ENCODE data around the gene DST.

DST gene

DNA sequence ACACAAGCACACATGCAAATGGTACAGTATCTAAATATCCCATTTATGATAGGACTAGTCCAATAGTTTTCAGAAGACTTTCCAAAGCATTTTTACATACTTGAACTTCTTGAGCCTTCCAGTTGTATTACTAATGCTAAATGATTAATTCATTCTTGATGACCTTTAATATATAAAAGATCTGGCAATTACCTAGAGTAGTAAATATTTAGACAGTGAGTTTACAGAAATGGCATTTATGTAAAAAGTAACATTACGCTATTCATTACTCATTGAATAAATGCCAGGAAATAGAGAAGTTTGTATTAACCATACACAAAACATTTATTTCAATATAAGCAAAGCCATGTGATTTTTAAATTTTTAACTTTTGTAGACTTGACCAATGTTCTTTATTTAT is 158.8 kb downstream of the DST start:
- DNase-seq (ENCODE audit: low read depth) = no peak
- TF ChIP-seq, protein P1, sequence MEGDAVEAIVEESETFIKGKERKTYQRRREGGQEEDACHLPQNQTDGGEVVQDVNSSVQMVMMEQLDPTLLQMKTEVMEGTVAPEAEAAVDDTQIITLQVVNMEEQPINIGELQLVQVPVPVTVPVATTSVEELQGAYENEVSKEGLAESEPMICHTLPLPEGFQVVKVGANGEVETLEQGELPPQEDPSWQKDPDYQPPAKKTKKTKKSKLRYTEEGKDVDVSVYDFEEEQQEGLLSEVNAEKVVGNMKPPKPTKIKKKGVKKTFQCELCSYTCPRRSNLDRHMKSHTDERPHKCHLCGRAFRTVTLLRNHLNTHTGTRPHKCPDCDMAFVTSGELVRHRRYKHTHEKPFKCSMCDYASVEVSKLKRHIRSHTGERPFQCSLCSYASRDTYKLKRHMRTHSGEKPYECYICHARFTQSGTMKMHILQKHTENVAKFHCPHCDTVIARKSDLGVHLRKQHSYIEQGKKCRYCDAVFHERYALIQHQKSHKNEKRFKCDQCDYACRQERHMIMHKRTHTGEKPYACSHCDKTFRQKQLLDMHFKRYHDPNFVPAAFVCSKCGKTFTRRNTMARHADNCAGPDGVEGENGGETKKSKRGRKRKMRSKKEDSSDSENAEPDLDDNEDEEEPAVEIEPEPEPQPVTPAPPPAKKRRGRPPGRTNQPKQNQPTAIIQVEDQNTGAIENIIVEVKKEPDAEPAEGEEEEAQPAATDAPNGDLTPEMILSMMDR (IDR thresholded peaks at IDR 0.05; ENCODE audit: insufficient read depth, low read depth, low read length, missing control alignments) = no peak
- no peak overlapping the region for H3K4me3 ChIP-seq (ENCODE audit: low read depth, low read length)

DNA sequence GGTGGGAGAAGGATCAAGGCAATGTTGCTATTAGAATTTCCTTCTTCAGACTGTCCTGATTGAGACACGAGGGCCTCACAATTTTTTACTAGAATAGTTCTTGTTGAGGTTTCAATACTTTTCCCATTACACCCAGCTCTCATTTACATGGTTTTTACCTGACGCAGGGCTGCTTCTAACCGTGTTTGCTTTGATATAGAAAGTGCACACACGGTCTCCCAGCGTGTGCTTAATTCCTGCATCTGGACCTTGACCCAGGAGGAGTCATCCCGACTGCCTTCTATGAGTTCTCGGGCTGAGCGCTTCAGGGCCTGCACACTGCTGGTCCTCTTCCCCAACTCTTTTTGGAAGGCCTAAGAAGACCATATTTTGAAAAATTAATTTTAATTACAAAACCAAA is 160.2 kb downstream of the DST start:
- TF ChIP-seq, protein P1 (IDR thresholded peaks at IDR 0.05; ENCODE audit: insufficient read depth, low read depth, low read length, missing control alignments) = no peak
- no peak for DNase-seq (ENCODE audit: low read depth)

DNA sequence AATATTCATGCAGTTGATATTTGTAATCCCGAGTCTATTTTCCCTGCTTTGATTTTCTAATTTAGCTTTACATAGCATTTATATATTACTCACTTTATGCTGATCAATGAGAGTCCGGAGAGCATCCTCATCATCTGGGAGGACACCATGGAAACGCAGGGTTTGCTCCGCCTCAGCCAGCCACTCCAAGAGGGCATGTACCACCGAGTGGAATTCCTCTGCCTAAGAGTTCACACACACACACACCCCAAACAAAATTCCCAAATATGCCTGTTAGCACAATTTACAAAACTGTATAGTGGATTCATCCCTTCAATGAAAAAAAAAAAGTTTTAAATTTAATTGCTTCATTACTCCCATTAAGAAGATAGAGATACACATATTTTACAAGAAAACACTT is 160.7 kb downstream of the DST start:
- no peak overlapping the region for H3K4me3 ChIP-seq (ENCODE audit: low read depth, low read length)
- TF ChIP-seq, protein P1 (IDR thresholded peaks at IDR 0.05; ENCODE audit: insufficient read depth, low read depth, low read length, missing control alignments) = no peak
- DNase-seq (ENCODE audit: low read depth) = no peak

More for the DNA sequence above, 160.2 kb downstream of the DST start:
- no peak overlapping the region for H3K4me3 ChIP-seq (ENCODE audit: low read depth, low read length)

DNA sequence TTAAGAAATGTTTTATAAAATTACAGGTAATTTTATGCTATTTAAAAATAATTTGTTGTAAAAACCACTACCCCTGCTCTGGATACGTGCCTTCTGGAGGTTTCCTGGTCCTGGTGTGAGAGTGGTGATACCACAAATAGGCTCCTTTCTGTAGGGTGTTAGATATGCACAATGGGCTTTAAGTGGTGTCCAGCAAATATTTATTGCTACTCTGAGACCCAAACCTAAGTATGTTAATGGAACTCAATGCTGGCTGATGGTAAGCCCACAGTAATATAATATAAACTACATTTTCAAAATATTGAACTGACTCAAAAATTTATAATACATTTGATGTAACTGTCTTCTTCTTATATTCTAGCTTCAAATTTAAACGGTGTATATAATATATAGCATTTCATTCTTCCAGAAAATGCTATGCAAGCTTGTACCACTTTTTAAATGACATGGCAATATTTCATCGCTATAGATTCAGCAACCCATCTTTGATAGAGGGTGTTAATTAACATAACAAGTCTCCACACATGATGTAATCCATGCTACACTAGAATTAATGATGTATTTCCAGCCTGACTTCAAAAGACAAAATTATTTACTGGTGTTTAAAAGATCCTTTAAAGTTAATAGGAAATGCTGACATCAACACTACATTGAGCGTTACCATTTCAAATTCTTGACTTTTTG is 161.9 kb downstream of the DST start:
- no peak overlapping the region for H3K4me3 ChIP-seq (ENCODE audit: low read depth, low read length)
- no peak for DNase-seq (ENCODE audit: low read depth)
- TF ChIP-seq, protein P1 (IDR thresholded peaks at IDR 0.05; ENCODE audit: insufficient read depth, low read depth, low read length, missing control alignments) = no peak

DNA sequence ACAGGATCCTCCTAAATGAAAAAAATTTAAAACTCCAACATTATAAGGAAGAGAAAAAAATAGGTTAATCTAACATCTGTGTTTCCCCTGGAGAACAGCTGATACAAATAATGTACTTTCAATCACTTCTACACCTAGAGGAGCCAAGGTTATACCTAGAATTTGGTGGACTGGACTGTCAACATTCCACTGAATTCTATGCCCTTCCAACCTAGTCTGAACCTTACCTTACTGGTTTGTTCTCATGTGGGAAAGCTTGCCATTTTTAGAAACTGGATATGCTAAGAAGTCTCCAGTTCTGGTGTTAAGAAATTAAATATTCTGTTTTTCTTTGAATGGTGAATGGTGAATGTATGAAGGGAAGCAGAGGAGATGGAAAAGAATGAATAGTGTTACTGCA is 162.4 kb downstream of the DST start:
- H3K4me3 ChIP-seq (ENCODE audit: low read depth, low read length) = no peak overlapping the region
- no peak for DNase-seq (ENCODE audit: low read depth)
- TF ChIP-seq, protein P1 (IDR thresholded peaks at IDR 0.05; ENCODE audit: insufficient read depth, low read depth, low read length, missing control alignments) = no peak

DNA sequence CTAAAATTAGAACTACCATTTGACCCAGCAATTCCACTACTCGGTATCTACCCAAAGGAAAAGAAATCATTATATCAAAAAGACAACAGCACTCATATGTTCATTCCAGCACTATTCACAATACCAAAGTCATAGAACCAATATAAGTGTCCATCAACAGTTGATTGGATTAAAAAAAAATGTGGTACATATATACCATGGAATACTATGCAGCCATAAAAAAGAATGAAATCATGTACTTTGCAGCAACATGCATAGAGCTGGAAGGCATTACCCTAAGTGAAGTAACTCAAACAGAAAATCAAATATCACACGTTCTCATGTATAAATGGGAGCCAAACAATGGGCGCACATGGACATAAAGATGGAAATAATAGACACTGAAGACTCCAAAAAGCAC is 163.3 kb downstream of the DST start:
- TF ChIP-seq, protein P1 (IDR thresholded peaks at IDR 0.05; ENCODE audit: insufficient read depth, low read depth, low read length, missing control alignments) = no peak
- no peak overlapping the region for H3K4me3 ChIP-seq (ENCODE audit: low read depth, low read length)
- no peak for DNase-seq (ENCODE audit: low read depth)

DNA sequence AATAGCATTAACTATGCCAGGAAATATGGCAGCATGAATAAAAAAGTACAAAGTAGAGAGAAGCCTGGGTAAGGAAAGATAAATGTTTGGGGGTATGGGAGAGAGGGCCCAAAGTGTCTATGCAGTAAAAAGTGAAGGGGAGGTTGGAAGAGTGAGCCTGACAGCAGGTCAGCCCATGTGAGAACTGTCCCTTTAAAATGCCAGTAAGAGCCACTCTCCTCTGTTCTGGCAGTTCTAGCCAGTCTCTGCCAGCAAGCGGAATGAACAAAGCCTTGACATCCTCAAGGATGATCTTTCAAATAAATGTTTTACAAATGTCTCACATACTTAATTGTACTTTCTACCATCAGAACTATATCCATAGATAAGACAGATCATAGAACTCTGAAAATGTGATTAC is 164.5 kb downstream of the DST start:
- DNase-seq (ENCODE audit: low read depth) = no peak
- TF ChIP-seq, protein P1 (IDR thresholded peaks at IDR 0.05; ENCODE audit: insufficient read depth, low read depth, low read length, missing control alignments) = no peak

More for the DNA sequence above, 164.5 kb downstream of the DST start:
- no peak overlapping the region for H3K4me3 ChIP-seq (ENCODE audit: low read depth, low read length)
